ENCODE data around the gene CPE. TPM values are rescaled to one million over a fixed set of nuclear protein-coding genes. Genes with fewer than 3 reads are reported as not detected.
"Not testable (repeated sequence)": the region's sequence is repeated elsewhere in the genome, so short reads cannot be mapped to it uniquely, and the experiment has no call there.

CPE gene
- total RNA-seq, 1 donor: 79.4 TPM

GRCh38 chr4:165335163-165335703, 43.6 kb upstream of the CPE start:
- H3K4me3 ChIP-seq (ENCODE audit: low read depth, low read length): no peak overlapping the region
- DNase-seq (ENCODE audit: low read depth): no peak
- TF ChIP-seq CTCF (IDR thresholded peaks at IDR 0.05; ENCODE audit: insufficient read depth, low read length): no peak

- no peak for DNase-seq (ENCODE audit: low read depth)
- no peak overlapping the region for H3K4me3 ChIP-seq (ENCODE audit: low read depth, low read length)
- TF ChIP-seq CTCF (IDR thresholded peaks at IDR 0.05; ENCODE audit: insufficient read depth, low read length): no peak
Measured at GRCh38 chr4:165336743-165337142, 42.1 kb upstream of the CPE start.

GRCh38 chr4:165342340-165342739, 36.5 kb upstream of the CPE start:
- DNase-seq (ENCODE audit: low read depth); H3K4me3 ChIP-seq (ENCODE audit: low read depth, low read length): not testable (repeated sequence)

GRCh38 chr4:165343353-165344191, 35.2 kb upstream of the CPE start:
- H3K4me3 ChIP-seq (ENCODE audit: low read depth, low read length): no peak overlapping the region
- TF ChIP-seq CTCF (IDR thresholded peaks at IDR 0.05; ENCODE audit: insufficient read depth, low read length): peak; percentile 16
- peak; percentile 20 for DNase-seq (ENCODE audit: low read depth)

- no peak overlapping the region for H3K4me3 ChIP-seq (ENCODE audit: low read depth, low read length)
- peak; percentile 40 for TF ChIP-seq CTCF (IDR thresholded peaks at IDR 0.05; ENCODE audit: insufficient read depth, low read length)
- peak; percentile 46 for DNase-seq (ENCODE audit: low read depth)
Measured at GRCh38 chr4:165345666-165346417, 33.0 kb upstream of the CPE start.

GRCh38 chr4:165347647-165348569, 30.9 kb upstream of the CPE start:
- H3K4me3 ChIP-seq (ENCODE audit: low read depth, low read length): no peak overlapping the region
- no peak for TF ChIP-seq CTCF (IDR thresholded peaks at IDR 0.05; ENCODE audit: insufficient read depth, low read length)
- DNase-seq (ENCODE audit: low read depth): no peak

All from fibroblast of the aortic adventitia (primary cell).